Caco-2 (cell line): ENCODE results near the gene MYL2. TPM values are rescaled to one million over a fixed set of nuclear protein-coding genes. Genes with fewer than 3 reads are reported as not detected.

Experiments
- BruUV-seq: library from RNA; stranded (reverse); fragments of 400-500 nt; replicated peaks from 2 replicates; lab custom pipeline; 2021; lab: Mats Ljungman, UMichigan
- CTCF ChIA-PET: fragments of 300-600 bp; sonication (Branson Sonifier 250); formaldehyde crosslinking; loops from one replicate; lab custom pipeline; 2022; ENCODE audit warnings: antibody characterized with exemption; lab: Charles Lee
- POLR2A ChIA-PET: fragments of 300-600 bp; sonication (Branson Sonifier 250); formaldehyde crosslinking; loops from one replicate; lab custom pipeline; 2022; ENCODE audit warnings: antibody characterized with exemption; lab: Charles Lee
- DNase-seq, 2 experiments: peaks; one replicate each; pipeline versions ENCODE4 v3.0.0 to v3.0.0-alpha.2; 2020 to 2022
- H3K27me3 ChIP-seq: replicated peaks from 2 replicates; pipeline ENCODE4 v1.6.0; 2011; ENCODE audit warnings: low read length; ENCODE audit not compliant: control insufficient read depth, insufficient read depth
- H3K36me3 ChIP-seq: 2 replicates; pipeline ENCODE4 v1.5.1; 2011; ENCODE audit warnings: low read length; ENCODE audit not compliant: control insufficient read depth, insufficient read depth
- H3K4me1 ChIP-seq: fragments of 250-450 bp; sonication (Bioruptor Pico); 2 replicates; pipeline ENCODE4 v1.5.1; 2020; ENCODE audit warnings: mild to moderate bottlenecking
- H3K4me3 ChIP-seq: 2 replicates; pipeline ENCODE4 v1.5.1; 2011; ENCODE audit warnings: low read depth, mild to moderate bottlenecking, control low read depth, low read length
- H3K9me3 ChIP-seq: fragments of 250-450 bp; sonication (Bioruptor Pico); 2 replicates; pipeline ENCODE4 v1.5.1; 2020; ENCODE audit warnings: mild to moderate bottlenecking, moderate library complexity
- H3K27ac Mint-ChIP-seq: one replicate; pipeline ENCODE4 v1.8.0; 2022; ENCODE audit warnings: mixed read lengths; ENCODE audit not compliant: unreplicated experiment
- H3K27me3 Mint-ChIP-seq: one replicate; pipeline ENCODE4 v1.8.0; 2022; ENCODE audit warnings: mixed read lengths; ENCODE audit not compliant: insufficient read depth, unreplicated experiment
- H3K36me3 Mint-ChIP-seq: one replicate; pipeline ENCODE4 v1.8.0; 2022; ENCODE audit warnings: mild to moderate bottlenecking, mixed read lengths; ENCODE audit not compliant: insufficient read depth, unreplicated experiment
- H3K4me1 Mint-ChIP-seq: one replicate; pipeline ENCODE4 v1.8.0; 2022; ENCODE audit warnings: low read depth, mixed read lengths; ENCODE audit not compliant: unreplicated experiment
- H3K4me3 Mint-ChIP-seq: one replicate; pipeline ENCODE4 v1.8.0; 2022; ENCODE audit warnings: mild to moderate bottlenecking, moderate library complexity, mixed read lengths; ENCODE audit not compliant: unreplicated experiment
- H3K9me3 Mint-ChIP-seq: one replicate; pipeline ENCODE4 v1.8.0; 2022; ENCODE audit warnings: mixed read lengths; ENCODE audit not compliant: unreplicated experiment
- CTCF ChIP-seq, 2 experiments: fragments of 200-600 bp in 1 of 2; IDR thresholded peaks; 1 replicate in 1 of 2; 2 replicates in 1 of 2; pipeline versions ENCODE4 v1.5.1 to v1.8.0; 2011 to 2022; ENCODE audit warnings: antibody characterized with exemption in 1 of 2, control low read depth in 1 of 2, inconsistent platforms in 1 of 2, low read depth in 1 of 2, low read length in 1 of 2, mild to moderate bottlenecking in 1 of 2, moderate library complexity in 1 of 2; ENCODE audit not compliant: insufficient read depth in 1 of 2, severe bottlenecking in 1 of 2, unreplicated experiment in 1 of 2
- intact Hi-C: fragments of 100-400 bp; cut with micrococcal nuclease; formaldehyde crosslinking; loops from one replicate; pipeline ENCODE4 v1.10.0; 2022; ENCODE audit not compliant: unreplicated experiment
- total RNA-seq: library from RNA; stranded (reverse); gene quantifications from 2 replicates; pipeline ENCODE4 v1.2.3, GENCODE V29; 2022

The MYL2 gene
- total RNA-seq, 1 experiment from 2014 or later = not detected

GRCh38 chr12:110861729-110862128, 58.6 kb downstream of the MYL2 start:
- no peak overlapping the region for H3K27ac Mint-ChIP-seq
- Histone ChIP-seq H3K4me1 (no peaks in the 10 kb centered on the region), H3K27me3 (no peaks in the 10 kb centered on the region), H3K36me3 (no peaks in the 10 kb centered on the region), H3K9me3 (no peaks in the 10 kb centered on the region), H3K4me3 (no peak overlapping the region)
- CTCF ChIA-PET = no interaction called here
- H3K36me3 Mint-ChIP-seq = no peaks in the 10 kb centered on the region
- POLR2A ChIA-PET = no interaction called here
- no TSS peak for BruUV-seq
- no peak overlapping the region for H3K4me3 Mint-ChIP-seq
- no peak for DNase-seq
- peak; percentile 8 to 21 for TF ChIP-seq CTCF (IDR thresholded peaks at IDR 0.05; ENCODE audit: insufficient read depth in 1 of 2, low read depth in 1 of 2, low read length in 1 of 2, severe bottlenecking in 1 of 2, unreplicated experiment in 1 of 2)
- H3K9me3 Mint-ChIP-seq = no peaks in the 10 kb centered on the region
- intact Hi-C loops = no loop called here
- H3K27me3 Mint-ChIP-seq = peaks cover 2% of the 10 kb centered on the region
- H3K4me1 Mint-ChIP-seq = no peaks in the 10 kb centered on the region

Other genes starting within 250 kb of the MYL2 start
- gene HVCN1, start 231.5 kb downstream of the MYL2 start, total RNA-seq = 0.23 TPM in 1 of 2 replicates, not detected in the other
- gene PPP1CC, start 177.7 kb downstream of the MYL2 start, total RNA-seq = 202 and 213 TPM in 2 replicates
- not detected in 2 replicates for gene CCDC63, start 73.6 kb downstream of the MYL2 start, total RNA-seq
- gene CUX2, start 113.6 kb upstream of the MYL2 start, total RNA-seq = not detected in 2 replicates